GM19035 (cell line): ENCODE measurements around the gene PAGE3.

Experiments
- ATAC-seq: cut with Tn5 transposase; IDR thresholded peaks from one replicate; pipeline ENCODE4 v1.9.1; 2021; ENCODE audit not compliant: unreplicated experiment

Gene PAGE3

GRCh38 chrX:55264816-55265215, at the start of gene PAGE3:
Gene PAGE3 (minus strand): TSS chrX:55264916. CDS start chrX:55263903, 1,013 bp downstream.
- ATAC-seq, result no peak

GRCh38 chrX:55312655-55313054, 47.9 kb upstream of the PAGE3 start:
- no peak for ATAC-seq

GRCh38 chrX:55290963-55291362, 26.2 kb upstream of the PAGE3 start:
- ATAC-seq, result no peak

GRCh38 chrX:55279832-55280231, 15.1 kb upstream of the PAGE3 start:
- no peak for ATAC-seq

- ATAC-seq, result no peak
Observed at GRCh38 chrX:55260806-55261205, 3.9 kb downstream of the PAGE3 start.

GRCh38 chrX:55253528-55253927, 11.2 kb downstream of the PAGE3 start:
- no peak for ATAC-seq

- ATAC-seq, result no peak
Observed at GRCh38 chrX:55240788-55241340, 23.9 kb downstream of the PAGE3 start.

- no peak for ATAC-seq
Observed at GRCh38 chrX:55220119-55220794, 44.5 kb downstream of the PAGE3 start, which contains the start of gene PAGE5. Gene PAGE5 (plus strand): TSS chrX:55220346. CDS start chrX:55221383, 1,037 bp downstream.

- no peak for ATAC-seq
Observed at GRCh38 chrX:55213381-55213780, 51.3 kb downstream of the PAGE3 start.

GRCh38 chrX:55210931-55211677, 53.6 kb downstream of the PAGE3 start:
- ATAC-seq, result no peak
